Activated CD4-positive, alpha-beta T cell treated with anti-CD3 and anti-CD28 coated beads, Interleukin-2, amount 10 ng/mL, durations not matched to agents 7 days and 5 days (primary cell): ENCODE measurements around the gene GNG2. TPM values are rescaled to one million over a fixed set of nuclear protein-coding genes. Genes with fewer than 3 reads are reported as not detected.

Source experiments
- CTCF ChIA-PET: fragments of 350-600 bp; sonication (Branson Sonifier 250); formaldehyde crosslinking; loops from one replicate; lab custom pipeline; 2021; ENCODE audit warnings: antibody characterized with exemption; lab: Charles Lee
- POLR2A ChIA-PET: fragments of 350-600 bp; sonication (Branson Sonifier 250); formaldehyde crosslinking; loops from one replicate; lab custom pipeline; 2021; ENCODE audit warnings: antibody characterized with exemption; lab: Charles Lee
- DNase-seq: peaks from one replicate; pipeline ENCODE4 v3.0.0-alpha.2; 2020
- H3K27ac Mint-ChIP-seq: one replicate; pipeline ENCODE4 v1.8.0; 2021; ENCODE audit warnings: mild to moderate bottlenecking, moderate library complexity, mixed read lengths
- H3K27me3 Mint-ChIP-seq: one replicate; pipeline ENCODE4 v1.8.0; 2021; ENCODE audit warnings: mixed read lengths
- H3K36me3 Mint-ChIP-seq: one replicate; pipeline ENCODE4 v1.8.0; 2021; ENCODE audit warnings: low read depth, mixed read lengths
- H3K4me1 Mint-ChIP-seq: one replicate; pipeline ENCODE4 v1.8.0; 2021; ENCODE audit warnings: mixed read lengths
- H3K4me3 Mint-ChIP-seq: one replicate; pipeline ENCODE4 v1.8.0; 2021; ENCODE audit warnings: mild to moderate bottlenecking, moderate library complexity, mixed read lengths
- H3K9me3 Mint-ChIP-seq: one replicate; pipeline ENCODE4 v1.8.0; 2021; ENCODE audit warnings: mixed read lengths
- total RNA-seq, 2 experiments: library from RNA; stranded (reverse); gene quantifications; one replicate each; pipeline ENCODE4 v1.2.3, GENCODE V29; 2021

Gene GNG2
- total RNA-seq, 2 experiments from 2014 or later, result 248 to 260 TPM

GRCh38 chr14:51962711-51963110, 102.3 kb downstream of the GNG2 start:
- H3K4me1 Mint-ChIP-seq, result peaks cover 32% of the 10 kb centered on the region
- H3K9me3 Mint-ChIP-seq, result peaks cover 23% of the 10 kb centered on the region
- H3K36me3 Mint-ChIP-seq, result peaks cover 59% of the 10 kb centered on the region
- peak overlapping the region; percentile 10 for H3K27ac Mint-ChIP-seq
- no peak for DNase-seq
- ChIA-PET CTCF (interaction anchor here (1.0 kb wide), 1 partner anchor 26 kb away, joined by 3 read pairs; no protein-coding TSS in a partner anchor), POLR2A (interaction anchor here (0.5 kb wide), 1 partner anchor 215 kb away, joined by 3 read pairs; no protein-coding TSS in a partner anchor)
- H3K27me3 Mint-ChIP-seq, result no peaks in the 10 kb centered on the region
- H3K4me3 Mint-ChIP-seq, result no peak overlapping the region

- Mint-ChIP-seq H3K36me3 (peaks cover 53% of the 10 kb centered on the region), H3K27ac (no peak overlapping the region), H3K27me3 (no peaks in the 10 kb centered on the region), H3K4me3 (no peak overlapping the region), H3K9me3 (peaks cover 19% of the 10 kb centered on the region), H3K4me1 (peaks cover 32% of the 10 kb centered on the region)
- DNase-seq, result no peak
- POLR2A ChIA-PET, result interaction anchor here (0.5 kb wide), 1 partner anchor 215 kb away, joined by 3 read pairs; no protein-coding TSS in a partner anchor
- CTCF ChIA-PET, result no interaction called here
Observed at GRCh38 chr14:51963286-51963685, 102.9 kb downstream of the GNG2 start.

GRCh38 chr14:51967521-51967920, 107.1 kb downstream of the GNG2 start:
- POLR2A ChIA-PET, result interaction anchor here (0.5 kb wide), 1 partner anchor 42 kb away, joined by 3 read pairs; no protein-coding TSS in a partner anchor
- H3K9me3 Mint-ChIP-seq, result no peaks in the 10 kb centered on the region
- no peaks in the 10 kb centered on the region for H3K27me3 Mint-ChIP-seq
- H3K36me3 Mint-ChIP-seq, result peaks cover 39% of the 10 kb centered on the region
- DNase-seq, result no peak
- H3K4me3 Mint-ChIP-seq, result no peak overlapping the region
- H3K27ac Mint-ChIP-seq, result no peak overlapping the region
- CTCF ChIA-PET, result interaction anchor here (1.1 kb wide), 1 partner anchor 11 kb away, joined by 6 read pairs; no protein-coding TSS in a partner anchor
- peaks cover 13% of the 10 kb centered on the region for H3K4me1 Mint-ChIP-seq

- Mint-ChIP-seq H3K36me3 (peaks cover 25% of the 10 kb centered on the region), H3K9me3 (no peaks in the 10 kb centered on the region)
- CTCF ChIA-PET, result interaction anchor here (2.1 kb wide), 1 partner anchor 11 kb away, joined by 5 read pairs; no protein-coding TSS in a partner anchor
Observed at GRCh38 chr14:51969852-51970540, 109.6 kb downstream of the GNG2 start.

GRCh38 chr14:51972566-51972965, 112.2 kb downstream of the GNG2 start:
- no peaks in the 10 kb centered on the region for H3K9me3 Mint-ChIP-seq
- no peaks in the 10 kb centered on the region for H3K4me1 Mint-ChIP-seq
- no peak overlapping the region for H3K27ac Mint-ChIP-seq
- H3K4me3 Mint-ChIP-seq, result no peak overlapping the region
- peaks cover 23% of the 10 kb centered on the region for H3K36me3 Mint-ChIP-seq
- H3K27me3 Mint-ChIP-seq, result no peaks in the 10 kb centered on the region
- CTCF ChIA-PET, result interaction anchor here (1.8 kb wide), 1 partner anchor 9 kb away, joined by 7 read pairs; no protein-coding TSS in a partner anchor
- no peak for DNase-seq
- POLR2A ChIA-PET, result interaction anchor here (0.6 kb wide), 1 partner anchor 626 kb away, joined by 10 read pairs; no protein-coding TSS in a partner anchor

More at GRCh38 chr14:51969852-51970540, 109.6 kb downstream of the GNG2 start:
- Mint-ChIP-seq H3K4me1 (no peaks in the 10 kb centered on the region), H3K27ac (no peak overlapping the region), H3K4me3 (no peak overlapping the region), H3K27me3 (no peaks in the 10 kb centered on the region)
- DNase-seq, result no peak
- POLR2A ChIA-PET, result no interaction called here

DNA sequence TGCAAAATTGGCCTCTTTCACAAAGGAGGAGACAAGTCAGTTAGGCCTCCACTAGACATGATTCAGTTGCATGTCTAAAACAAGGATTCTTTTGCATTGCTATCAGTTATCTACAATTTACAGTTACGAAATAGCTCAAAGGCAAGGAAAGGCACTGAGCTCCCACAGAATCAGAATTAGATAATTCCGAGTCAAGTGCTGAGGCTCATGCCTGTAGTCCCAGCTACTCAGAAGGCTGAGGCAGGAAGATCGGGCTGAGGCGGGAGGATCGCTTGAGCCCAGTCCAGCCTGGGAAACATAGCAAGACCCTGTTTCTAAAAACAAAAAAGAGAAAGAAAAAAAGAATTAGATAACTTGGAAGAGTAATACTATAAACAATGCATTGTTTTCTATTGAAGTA, 116.7 kb downstream of the GNG2 start:
- DNase-seq, result no peak
- Mint-ChIP-seq H3K9me3 (no peaks in the 10 kb centered on the region), H3K36me3 (no peaks in the 10 kb centered on the region), H3K4me3 (no peak overlapping the region), H3K27me3 (no peaks in the 10 kb centered on the region), H3K27ac (no peak overlapping the region), H3K4me1 (peaks cover 18% of the 10 kb centered on the region)
- CTCF ChIA-PET, result interaction anchor here (1.3 kb wide), 1 partner anchor 38 kb away, joined by 3 read pairs; no protein-coding TSS in a partner anchor
- POLR2A ChIA-PET, result interaction anchor here (0.7 kb wide), 1 partner anchor 59 kb away, joined by 3 read pairs; no protein-coding TSS in a partner anchor

GRCh38 chr14:51978681-51979085, 118.3 kb downstream of the GNG2 start:
- CTCF ChIA-PET, result interaction anchor here (0.6 to 2.8 kb wide), 8 partner anchors 11 to 326 kb away, joined by 3 to 9 read pairs (median 4); partner anchors contain the start of gene FRMD6
- Mint-ChIP-seq H3K36me3 (no peaks in the 10 kb centered on the region), H3K4me3 (no peak overlapping the region), H3K27me3 (no peaks in the 10 kb centered on the region), H3K27ac (no peak overlapping the region), H3K4me1 (peaks cover 18% of the 10 kb centered on the region), H3K9me3 (no peaks in the 10 kb centered on the region)
- POLR2A ChIA-PET, result interaction anchor here (0.6 kb wide), 1 partner anchor 154 kb away, joined by 3 read pairs; no protein-coding TSS in a partner anchor
- DNase-seq, result no peak

DNA sequence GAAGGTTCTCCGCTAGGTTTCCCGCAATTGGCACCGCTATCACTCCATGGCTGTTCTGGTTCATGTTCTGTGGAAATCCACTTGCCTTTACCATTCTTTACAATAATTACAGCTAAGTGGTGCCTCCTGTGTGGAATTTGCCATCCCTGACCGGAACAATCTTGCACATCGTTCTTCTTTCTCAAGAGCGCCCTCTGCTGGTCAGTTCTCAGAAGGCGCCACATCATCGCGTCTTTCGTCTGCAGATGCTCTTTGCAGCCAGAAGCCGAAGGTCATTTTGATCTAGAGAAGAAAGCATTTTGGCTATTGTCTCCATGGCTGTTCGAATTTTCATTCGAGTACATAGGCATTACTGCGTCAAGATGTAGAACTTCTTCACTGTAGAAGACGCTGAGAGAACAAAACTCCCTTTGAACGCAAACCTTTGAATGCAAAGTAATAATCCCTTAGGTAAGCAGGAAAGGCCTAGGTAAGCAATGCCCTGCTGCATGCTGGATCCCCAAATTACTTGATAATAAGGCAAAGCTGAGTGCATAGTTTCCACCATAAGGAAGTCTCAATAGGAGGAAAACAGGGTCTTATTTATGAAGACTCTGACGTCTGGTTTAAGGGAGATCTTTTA, 118.8 kb downstream of the GNG2 start:
- Mint-ChIP-seq H3K27ac (no peak overlapping the region), H3K9me3 (no peaks in the 10 kb centered on the region), H3K4me1 (peaks cover 18% of the 10 kb centered on the region), H3K27me3 (no peaks in the 10 kb centered on the region), H3K4me3 (no peak overlapping the region), H3K36me3 (no peaks in the 10 kb centered on the region)
- peak; percentile 86 for DNase-seq
- CTCF ChIA-PET, result interaction anchor here (0.6 to 2.8 kb wide), 10 partner anchors 10 to 327 kb away, joined by 3 to 9 read pairs (median 4); partner anchors contain the start of gene FRMD6
- POLR2A ChIA-PET, result interaction anchor here (0.6 kb wide), 1 partner anchor 155 kb away, joined by 3 read pairs; no protein-coding TSS in a partner anchor

DNA sequence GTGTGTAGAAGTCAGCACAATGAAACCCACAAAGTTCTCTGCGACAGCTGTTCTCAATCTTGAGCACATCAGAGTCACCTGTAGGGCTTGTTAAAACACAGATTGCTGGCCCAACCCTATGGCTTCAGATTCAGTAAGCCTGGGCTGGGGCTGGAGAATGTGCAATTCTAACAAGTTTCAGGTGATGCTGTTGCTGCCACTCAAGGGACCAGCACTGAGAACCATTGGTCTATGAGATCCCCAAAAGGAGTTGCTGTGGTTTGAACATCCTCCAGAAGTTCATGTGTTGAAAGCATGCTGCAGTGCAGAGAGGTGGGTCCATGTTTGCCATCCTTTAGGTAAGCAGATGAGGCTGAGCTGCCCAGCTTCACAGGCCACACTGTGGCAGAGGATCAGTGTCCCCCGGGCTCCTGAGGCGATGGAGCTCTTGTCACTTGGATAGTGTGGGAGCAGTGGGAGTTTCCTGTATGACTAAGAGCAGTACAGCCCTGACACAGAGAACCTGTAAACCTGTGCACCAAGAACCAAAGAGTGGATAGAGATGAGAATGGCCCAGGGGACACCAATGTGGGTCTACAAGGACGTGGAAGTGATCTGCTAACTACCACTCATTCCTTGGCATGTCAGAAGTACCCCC, 120.9 kb downstream of the GNG2 start:
- H3K27me3 Mint-ChIP-seq, result no peaks in the 10 kb centered on the region
- no peak for DNase-seq
- no peak overlapping the region for H3K4me3 Mint-ChIP-seq
- peaks cover 18% of the 10 kb centered on the region for H3K4me1 Mint-ChIP-seq
- ChIA-PET CTCF (interaction anchor here (1.7 to 2.1 kb wide), 3 partner anchors 9 to 175 kb away, joined by 3 to 7 read pairs (median 5); no protein-coding TSS in a partner anchor), POLR2A (no interaction called here)
- H3K27ac Mint-ChIP-seq, result no peak overlapping the region
- H3K36me3 Mint-ChIP-seq, result no peaks in the 10 kb centered on the region
- H3K9me3 Mint-ChIP-seq, result no peaks in the 10 kb centered on the region

- H3K9me3 Mint-ChIP-seq, result no peaks in the 10 kb centered on the region
- CTCF ChIA-PET, result no interaction called here
- no peak for DNase-seq
- peaks cover 18% of the 10 kb centered on the region for H3K36me3 Mint-ChIP-seq
- H3K4me3 Mint-ChIP-seq, result peak overlapping the region; percentile 95
- H3K27me3 Mint-ChIP-seq, result no peaks in the 10 kb centered on the region
- POLR2A ChIA-PET, result no interaction called here
- H3K27ac Mint-ChIP-seq, result peak overlapping the region; percentile 90
- H3K4me1 Mint-ChIP-seq, result peaks cover 29% of the 10 kb centered on the region
Observed at GRCh38 chr14:51988221-51988620, 127.8 kb downstream of the GNG2 start.

DNA sequence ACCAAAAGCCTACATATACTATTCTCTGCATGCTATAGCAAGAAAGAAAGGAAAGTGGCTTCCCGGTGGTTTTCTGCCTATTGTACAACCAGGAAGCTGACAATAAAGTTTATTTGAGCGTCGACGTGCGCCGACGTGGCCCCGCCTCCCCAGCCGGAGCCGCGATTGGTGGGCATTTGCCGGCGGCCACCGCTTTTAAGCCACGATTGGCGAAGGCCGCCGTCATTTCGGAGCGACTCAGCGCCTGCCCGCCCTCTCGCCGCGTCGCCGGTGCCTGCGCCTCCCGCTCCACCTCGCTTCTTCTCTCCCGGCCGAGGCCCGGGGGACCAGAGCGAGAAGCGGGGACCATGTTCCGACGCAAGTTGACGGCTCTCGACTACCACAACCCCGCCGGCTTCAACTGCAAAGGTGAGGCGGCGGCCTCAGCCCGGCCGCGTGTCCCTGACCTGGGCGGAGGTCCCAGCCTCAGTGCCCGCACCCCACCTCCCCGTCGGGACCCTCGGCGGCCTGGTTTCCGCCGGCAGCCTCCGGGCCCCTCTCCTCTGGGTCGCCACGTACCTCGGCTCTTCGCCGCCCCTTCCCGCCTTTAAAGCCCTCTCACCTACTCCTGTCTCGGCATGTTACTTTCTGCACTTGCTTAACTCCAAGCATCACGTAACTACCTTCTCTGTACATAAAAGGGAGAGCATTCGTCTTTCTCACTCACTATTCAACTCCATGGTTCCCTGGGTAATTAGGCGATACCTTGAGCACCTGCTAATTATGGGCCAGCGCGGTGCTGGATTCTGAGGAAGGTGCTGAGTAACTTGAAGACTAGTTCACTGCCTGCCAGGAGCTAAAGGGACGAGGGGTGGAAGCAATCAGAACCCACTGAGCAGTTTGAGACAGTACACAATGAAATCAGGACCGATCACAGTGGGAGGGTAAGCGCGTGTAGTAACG, 129.2 kb downstream of the GNG2 start, which contains the start of gene RTRAF:
TSS of gene RTRAF (plus strand) at position 254 of the 942 bp plus-strand sequence. CDS start at position 348, 94 bp downstream.
- H3K36me3 Mint-ChIP-seq, result peaks cover 27% of the 10 kb centered on the region
- ChIA-PET CTCF (no interaction called here), POLR2A (no interaction called here)
- peak within 1 kb of the TSS; percentile 95 for H3K4me3 Mint-ChIP-seq
- peak within 1 kb of the TSS; percentile 90 for H3K27ac Mint-ChIP-seq
- H3K9me3 Mint-ChIP-seq, result no peaks in the 10 kb centered on the region
- H3K27me3 Mint-ChIP-seq, result no peaks in the 10 kb centered on the region
- peaks cover 38% of the 10 kb centered on the region for H3K4me1 Mint-ChIP-seq
- DNase-seq, result peak; percentile 92
